Limb (tissue), 2 donors: ENCODE data around the gene IMMP2L.

Source experiments
- DNase-seq, 2 donors: peaks; one replicate each; pipeline ENCODE4 v3.0.0-alpha.2; 2016; ENCODE audit errors: extremely low spot score in 2 of 2

Gene IMMP2L

DNA sequence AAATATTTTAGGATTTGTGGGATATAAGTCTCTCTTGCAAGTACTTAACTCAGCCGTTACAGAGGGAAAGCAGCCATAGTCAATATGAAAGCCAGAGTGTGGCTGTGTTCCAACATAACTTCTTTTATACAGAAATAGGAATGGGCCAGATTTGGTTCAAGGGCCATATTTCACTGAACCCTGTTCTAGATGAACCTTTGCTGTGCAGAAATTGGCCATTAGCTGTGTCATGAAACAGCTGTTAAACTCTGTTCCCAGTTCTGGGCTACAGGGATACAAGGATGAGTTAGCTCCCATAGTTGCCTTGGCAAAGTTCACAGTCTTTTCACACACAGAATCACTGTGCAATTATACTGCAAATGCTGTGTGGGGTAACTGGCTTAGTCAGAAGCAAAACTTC is 685.3 kb downstream of the IMMP2L start:
- peak in 1 of 2 donors; percentile 40 for DNase-seq

DNA sequence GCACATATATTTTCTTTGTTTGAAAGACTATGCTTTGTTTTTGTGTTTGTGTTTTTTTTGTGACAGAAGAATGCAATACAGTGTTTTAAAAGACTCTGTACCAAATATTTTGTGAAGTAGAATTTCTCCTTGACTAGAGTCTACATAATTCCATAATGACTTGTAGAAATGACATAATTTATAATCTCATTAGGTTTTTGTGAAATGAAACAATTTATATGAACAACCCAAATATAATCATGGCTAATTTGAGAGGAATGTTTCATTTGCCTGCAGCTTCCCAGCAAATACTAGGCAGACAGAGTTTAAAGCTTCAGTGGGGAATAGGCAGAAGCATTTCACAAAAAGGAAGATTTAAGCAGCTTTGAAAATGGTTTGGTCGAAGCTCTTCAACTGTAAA is 686.9 kb downstream of the IMMP2L start:
- DNase-seq: no peak

DNA sequence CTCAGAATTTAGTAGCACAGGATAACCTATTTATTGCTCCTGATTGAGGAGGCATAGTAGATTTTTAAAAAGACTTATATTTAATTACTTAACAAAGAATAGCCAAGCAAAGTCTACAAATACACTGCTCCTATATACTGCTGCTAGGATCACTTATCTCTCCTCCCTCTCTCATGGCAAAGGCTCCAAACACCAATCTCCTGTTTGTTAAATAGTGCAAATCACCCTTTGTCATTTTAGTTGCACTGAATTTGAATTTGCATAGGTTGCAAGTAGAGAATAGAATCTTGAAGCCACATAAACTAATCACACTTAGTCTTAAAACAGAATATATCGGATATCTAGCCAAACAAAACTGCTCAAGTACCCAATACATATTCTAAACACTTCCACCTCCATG is 690.4 kb downstream of the IMMP2L start:
- no peak for DNase-seq

DNA sequence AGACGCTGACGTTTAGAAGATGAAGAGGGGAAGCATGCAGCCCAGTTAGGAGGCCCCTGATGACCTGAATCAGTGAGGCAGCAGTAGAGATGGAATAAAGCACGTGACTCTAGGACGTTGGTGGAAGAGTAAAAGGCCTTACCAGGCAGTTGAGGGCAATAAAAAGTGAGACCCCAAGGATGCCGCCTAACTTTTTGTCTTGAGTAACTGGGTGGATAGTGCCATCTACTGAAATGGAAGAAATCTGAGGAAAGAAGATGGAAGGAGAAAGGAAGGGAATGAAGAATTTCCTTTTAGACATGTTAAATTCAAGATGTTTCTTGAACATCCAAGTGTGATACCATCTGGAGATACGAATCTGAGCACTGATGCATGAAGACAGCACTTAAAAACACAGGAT is 691.4 kb downstream of the IMMP2L start:
- DNase-seq: no peak

DNA sequence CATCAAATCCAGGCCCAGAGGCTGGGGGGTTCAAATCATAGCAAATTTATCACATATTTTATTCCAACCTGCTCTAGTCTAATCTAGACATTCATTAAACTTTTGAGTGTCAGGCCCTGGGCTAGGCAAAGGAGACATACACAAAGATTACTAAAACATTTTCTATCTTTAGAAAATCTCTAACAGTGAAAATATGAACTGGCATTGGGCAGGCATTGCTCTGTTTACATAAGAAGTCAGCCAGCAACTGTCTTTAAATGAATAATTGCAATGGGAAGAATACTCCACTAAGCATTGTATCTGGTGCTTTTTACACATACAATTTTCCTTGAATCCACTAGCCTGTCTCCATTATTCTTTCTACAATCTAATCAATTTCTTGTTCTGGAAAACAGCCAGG is 693.8 kb downstream of the IMMP2L start:
- DNase-seq: no peak

DNA sequence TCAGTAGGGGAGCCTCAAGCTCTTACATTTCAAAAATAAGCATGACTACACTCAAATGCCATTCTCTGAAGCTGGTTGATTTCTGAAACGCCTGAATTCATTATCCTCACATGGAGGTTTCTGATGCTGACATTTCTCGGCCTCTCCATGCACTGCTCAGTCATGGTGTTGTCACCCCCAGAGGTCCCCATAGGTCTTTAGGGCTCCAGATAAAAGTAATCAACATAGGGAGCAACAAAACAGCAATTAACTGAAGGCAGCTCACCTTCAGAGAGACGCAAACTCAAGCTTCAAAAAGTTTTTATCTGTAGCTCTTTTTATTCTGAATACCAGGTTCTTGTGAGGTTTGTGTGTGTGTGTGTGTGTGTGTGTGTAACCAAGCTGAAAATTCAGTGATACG is 694.5 kb downstream of the IMMP2L start:
- no peak for DNase-seq

DNA sequence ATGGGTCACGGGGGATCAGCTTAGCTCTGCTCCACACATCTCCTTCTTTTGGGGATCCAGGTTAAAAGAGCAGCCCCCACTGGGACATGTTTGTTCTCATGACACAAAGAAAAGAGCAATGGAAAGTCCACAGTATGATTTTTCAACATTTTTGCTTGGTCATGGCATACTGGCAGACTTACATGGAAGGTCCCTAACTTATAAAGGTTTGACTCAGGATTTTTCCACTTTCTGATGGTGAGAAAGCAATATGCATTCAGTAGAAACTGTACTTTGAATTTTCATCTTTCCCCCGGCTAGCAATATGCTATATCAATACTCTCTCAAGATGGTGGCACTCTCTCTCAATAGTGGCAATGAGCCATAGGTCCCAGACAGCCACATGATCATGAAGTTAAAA is 699.0 kb downstream of the IMMP2L start:
- no peak for DNase-seq

DNA sequence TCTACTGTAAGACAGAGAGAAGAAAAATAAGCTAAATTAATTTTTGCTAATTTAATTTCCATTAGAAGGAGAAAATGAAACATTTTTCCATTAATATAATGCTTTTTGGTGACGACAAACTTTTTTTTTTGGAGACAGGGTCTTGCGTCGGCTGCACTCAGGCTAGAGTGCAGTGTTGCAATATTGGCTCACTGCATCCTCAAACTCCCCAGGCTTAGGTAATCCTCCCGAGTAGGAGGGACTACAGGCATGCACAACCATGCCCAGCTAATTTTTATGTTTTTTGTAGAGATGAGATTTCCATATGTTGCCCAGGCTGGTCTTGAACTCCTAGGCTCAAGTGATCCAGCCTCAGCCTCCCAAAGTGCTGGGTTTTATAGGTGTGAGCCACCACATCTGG is 701.1 kb downstream of the IMMP2L start:
- no peak for DNase-seq

DNA sequence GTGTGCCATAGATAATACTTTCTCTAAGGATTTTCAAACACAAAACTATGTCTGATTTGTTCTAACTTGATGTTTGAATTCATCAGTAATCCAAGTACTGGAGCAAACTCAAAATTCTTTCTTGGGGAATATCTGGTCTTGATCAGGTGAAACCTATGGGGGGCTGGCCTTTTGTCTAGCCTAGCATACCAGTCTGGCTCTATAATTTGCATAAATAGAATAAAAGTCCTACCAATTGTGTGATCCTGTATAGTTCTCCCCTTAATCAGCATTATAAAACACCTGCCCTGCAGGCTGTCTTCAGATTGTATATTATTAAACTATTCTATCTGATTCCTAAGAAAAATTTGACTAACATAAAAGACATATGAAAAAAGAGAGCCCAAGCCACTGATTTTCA is 705.2 kb downstream of the IMMP2L start:
- no peak for DNase-seq

DNA sequence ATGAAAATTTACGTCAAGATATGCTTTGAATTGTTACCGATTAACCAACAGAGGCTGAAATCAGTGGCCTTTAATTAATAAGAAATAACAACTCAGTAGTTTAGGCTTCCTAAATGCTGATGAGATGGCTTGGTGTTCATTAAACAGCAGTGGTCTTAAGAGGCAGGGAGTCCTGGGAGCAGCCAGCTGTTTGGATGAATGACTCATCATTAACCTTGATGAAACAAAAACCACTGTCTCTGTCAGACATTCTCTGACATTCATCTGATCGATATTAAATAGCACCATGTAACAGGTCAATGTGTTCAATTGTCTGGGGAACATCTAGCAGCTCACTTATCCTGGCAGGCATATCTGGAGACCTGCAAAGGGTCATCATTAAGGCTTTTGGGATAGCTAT is 705.6 kb downstream of the IMMP2L start:
- no peak for DNase-seq

DNA sequence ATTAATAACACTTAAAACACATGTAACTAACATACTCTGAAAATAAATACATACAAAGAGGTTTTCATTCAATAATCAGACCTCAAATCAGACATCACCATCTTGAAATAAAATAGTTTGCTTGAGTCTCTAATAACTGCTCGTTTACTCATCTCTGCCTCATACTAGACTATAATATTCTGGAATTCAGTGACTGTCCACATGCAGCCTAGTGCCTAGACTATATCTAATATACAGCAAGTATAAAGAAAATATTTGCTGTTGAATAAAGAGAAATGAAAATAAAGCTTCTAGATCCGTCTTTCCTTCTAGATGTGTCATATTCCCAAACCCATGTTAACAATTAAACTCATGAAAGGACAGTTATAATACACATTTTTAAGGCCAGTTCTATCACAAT is 707.6 kb downstream of the IMMP2L start:
- no peak for DNase-seq

DNA sequence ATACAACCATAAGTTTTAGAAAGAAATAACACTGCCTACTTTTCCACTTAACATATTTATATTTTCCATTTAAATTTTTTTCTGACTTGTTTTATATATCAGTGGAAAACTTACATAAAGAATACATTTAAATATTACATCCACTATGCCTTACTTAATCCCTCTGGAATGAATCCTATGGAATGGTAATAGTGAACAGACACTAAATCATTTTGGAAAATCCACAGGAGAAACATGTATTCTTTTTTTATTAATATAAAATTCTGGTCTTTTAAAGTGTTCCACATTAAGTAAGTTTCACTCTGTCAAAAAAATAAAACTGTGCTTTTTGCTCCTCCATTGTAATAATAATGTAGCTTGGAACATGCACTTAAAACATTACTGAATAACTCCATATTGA is 708.1 kb downstream of the IMMP2L start:
- peak in 1 of 2 donors; percentile 34 for DNase-seq

DNA sequence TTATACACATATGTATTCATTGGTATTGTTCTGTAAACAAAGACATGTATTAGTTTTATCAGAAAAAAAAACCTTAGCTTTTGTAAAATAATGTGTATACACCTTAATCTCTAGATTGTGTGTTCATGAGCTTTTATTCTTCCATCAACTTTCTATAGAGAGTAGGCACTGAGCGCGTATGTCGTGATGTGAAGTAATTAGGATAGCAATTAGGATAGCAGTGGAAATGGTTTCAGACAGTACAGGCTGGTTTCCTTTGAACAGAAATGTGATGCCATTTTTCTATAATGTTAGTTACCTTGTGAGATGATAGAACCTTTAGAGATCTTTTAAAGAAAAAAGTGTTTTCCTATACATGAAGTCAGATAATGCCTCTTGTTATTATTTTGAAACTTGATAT is 709.0 kb downstream of the IMMP2L start:
- no peak for DNase-seq

DNA sequence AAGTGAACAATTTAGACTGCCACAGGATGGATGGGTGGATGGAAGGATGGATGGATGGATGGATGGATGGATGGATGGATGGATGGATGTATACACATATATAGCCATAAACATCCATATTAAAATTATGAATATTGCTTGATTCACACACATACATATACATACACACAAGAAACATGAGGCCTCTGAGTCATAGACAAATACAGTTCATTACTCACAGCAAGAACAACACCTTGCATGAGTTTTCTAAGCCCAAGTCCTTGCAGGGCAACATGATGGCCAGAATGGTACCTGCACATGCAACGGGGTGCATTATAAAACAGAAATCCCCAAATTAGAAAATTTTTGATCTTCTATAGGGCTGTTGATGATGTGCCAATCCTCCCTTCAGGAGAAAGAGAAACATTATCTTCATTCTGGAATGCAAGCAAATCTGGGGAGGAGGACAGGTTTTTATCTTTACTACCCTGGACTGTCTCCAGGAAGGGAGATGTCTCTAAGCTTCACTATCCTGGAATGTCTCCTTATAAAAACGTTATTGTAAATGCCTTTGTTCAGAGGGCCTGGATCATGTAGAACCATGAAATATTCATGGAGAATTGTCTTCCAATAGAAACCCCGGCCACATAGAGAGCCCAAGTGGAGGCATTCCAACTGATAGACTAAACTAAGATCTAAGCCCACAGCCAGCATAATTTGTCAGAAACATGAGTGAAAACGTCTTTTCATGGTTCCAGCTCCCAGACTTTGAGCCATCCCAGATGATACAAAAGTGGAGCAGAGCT is 709.9 kb downstream of the IMMP2L start:
- no peak for DNase-seq

DNA sequence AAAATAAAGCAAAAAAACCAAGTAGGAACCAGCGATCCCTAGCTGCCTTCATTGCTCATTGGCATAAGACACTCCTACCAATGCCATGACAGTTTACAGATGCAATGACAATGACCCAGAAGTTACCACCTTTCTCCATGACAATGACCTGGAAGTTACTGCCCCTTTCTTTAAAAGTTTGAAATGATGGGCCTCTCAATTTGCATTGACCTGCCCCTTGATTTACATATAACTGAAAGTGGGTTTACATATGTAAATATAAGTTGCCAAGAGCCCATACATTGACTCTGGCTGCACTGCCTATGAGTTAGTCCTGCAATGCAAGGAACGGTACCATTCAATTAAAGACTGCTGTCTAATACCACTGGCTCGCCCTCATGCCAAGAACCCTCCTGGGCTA is 712.1 kb downstream of the IMMP2L start:
- no peak for DNase-seq

DNA sequence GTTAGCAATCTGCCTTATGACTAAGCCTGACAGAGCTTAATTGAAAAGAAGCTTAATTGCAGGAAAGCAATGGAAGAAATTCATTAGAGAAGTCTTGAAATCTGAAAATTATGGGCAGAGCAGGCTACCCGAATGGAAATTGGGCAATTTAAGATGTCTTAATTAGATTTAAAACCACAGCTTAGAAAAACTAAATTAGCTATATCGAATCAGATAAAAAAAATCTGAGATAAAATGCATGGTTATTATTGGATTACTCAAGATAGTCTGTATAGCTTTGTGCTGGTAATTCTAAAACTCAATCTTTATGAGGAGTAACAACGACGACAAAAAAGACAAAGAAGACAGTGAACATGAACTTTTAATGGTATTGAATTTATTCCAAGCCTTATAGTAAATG is 719.5 kb downstream of the IMMP2L start:
- DNase-seq: no peak

DNA sequence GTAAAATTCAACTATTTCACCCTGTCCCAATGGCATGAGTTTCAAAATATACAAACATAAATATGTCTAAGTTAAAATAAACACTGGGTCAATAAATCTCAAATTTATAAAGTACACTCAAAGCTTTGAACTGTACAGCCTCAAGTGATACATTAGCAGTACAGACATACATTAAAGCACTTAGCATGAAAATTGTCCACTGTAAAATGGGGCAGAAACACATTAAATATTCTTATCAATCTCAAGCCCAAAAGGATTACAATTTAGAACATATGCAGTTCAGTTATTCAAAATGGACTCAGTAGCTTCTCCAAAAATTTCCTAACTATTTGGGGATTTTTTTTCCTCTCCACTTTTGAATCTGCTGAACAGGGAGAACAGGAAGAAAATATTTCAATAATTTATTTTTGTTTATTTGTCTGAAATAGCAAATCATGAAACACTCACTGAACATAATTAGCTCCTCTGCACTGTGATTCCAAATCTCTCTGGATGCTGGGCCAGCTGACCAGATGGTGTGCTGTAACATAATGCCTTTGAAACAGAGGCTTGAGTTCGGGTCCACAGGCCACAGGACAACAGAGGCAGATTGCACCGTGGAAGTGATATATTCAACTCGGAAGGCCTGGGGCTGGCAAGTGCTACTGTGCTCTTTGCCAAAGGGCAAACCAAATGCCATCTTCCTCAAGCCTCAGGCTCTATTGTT is 720.3 kb downstream of the IMMP2L start:
- no peak for DNase-seq

DNA sequence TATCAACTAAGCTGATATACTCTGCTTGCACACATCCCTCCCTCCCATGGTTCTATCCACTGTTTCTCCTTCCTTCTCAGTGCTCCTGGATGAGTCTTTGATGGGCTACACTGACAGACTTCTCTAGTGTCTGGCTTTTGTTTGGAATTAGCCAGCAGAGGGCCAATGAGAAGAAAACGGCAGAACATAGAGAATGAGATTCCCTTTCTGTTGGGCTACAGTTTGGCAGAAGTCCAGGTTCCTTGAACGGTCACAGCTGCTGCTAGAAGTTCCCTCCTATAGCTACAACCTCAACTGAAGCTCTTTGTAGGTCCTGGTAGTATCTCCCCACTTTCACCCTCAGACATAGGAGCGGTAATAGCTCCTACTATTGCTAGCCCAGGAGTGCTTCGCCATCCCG is 722.4 kb downstream of the IMMP2L start:
- DNase-seq: peak; percentile 38 to 63

DNA sequence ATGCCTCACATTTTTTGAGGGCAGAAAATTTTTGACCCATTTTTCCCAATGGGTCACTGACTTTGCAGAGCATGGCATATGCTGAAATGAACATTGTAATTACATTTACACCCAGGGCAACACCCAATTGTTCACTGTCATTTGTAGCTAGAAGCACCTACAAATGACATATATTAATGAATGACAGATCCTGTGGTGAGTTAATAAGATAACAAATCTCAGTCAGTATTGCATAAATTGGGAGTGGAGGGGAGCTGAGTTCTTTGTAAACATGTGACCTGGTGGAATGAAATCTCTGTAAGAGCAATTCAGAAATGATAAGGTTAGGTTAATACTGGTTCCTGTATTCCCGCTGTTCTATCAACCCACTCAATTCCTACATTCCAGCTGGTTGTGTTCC is 726.4 kb downstream of the IMMP2L start:
- no peak for DNase-seq

DNA sequence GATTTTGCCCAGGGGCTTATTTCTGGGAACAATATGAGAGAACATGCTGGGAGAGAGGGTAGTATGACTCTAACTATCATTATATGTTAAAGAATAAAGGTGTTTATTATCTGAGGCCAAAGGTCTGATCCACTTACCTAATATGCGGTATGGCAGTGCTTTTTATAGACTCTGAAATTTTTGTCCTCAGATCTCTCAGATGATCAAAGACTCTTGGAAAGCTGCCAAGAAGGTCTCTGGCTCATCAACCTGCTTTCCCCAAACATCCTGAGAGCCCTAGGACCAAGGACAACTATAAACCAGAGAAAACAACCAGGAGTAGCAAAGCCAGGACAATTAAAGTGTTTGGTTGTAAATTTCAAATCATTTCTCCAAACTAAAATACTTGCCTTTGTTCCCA is 727.1 kb downstream of the IMMP2L start:
- DNase-seq: no peak

DNA sequence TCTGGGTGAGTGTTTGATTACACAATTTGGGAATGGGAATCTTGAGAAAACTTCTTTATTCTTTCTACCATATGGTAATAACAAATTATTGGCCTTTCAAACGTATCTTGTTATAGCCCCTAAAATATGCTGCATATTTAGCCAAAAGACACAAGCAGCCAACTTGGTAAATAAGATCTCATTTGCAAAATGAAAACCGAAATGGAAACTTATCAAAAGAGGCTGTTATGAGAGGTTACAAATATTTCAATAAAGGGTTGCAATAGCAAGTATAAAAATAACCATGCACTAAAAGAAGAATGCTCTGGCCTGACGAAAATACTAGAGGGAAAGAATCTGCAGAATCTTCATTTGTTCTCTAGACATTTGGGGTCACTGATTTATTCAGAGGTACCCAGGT is 730.9 kb downstream of the IMMP2L start:
- peak in 1 of 2 donors; percentile 18 for DNase-seq

DNA sequence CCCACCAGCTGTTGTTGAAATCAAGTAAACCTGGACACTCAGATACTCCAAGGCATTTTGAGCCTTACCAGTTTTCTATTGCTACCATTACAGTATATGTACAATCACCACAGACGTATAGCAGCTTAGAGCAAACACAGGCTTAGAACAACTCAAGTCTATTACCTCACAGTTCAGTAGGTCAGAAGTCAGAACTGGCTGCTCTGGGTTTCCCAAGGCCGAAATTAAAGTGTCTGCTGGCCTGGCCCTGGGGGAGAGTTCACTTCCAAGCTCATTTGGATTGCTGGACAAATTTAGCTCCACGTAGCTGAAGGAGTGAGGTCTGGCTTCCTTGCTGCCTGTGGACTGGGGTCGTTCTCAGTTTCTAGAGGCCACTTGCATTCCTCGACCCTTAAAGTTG is 731.5 kb downstream of the IMMP2L start:
- DNase-seq: no peak

DNA sequence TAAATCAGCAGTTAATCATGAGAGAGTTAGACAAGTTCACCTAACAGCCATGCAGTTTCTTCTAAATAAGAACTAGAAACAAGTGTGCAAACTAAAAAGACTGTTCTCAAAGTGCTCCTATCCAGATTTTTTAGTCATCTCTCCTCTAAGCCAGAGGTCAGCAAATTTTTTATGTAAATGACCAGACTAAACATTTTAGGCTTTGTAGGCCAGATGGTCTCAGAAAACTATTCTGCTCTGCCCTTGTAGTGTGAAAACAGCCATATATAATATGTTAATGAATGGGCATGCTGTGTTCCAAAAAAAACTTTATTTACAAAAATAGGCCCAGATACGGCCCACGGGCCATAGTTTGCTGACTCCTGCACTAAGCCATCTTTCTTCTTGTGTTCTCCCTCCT is 734.4 kb downstream of the IMMP2L start:
- no peak for DNase-seq
